Liver (tissue), 9 donors: Measurements from ENCODE around the gene CDKN2C. TPM values are rescaled to one million over a fixed set of nuclear protein-coding genes. Genes with fewer than 3 reads are reported as not detected.
A peak's percentile ranks its signal among the peaks of the same experiment; 100 is the strongest.

ENCODE experiments used
- DNase-seq: peaks from one replicate; pipeline ENCODE4 v3.0.0-alpha.2; 2017; ENCODE audit warnings: low spot score
- H3K27ac ChIP-seq, 2 donors: one replicate each; pipeline ENCODE4 v1.7.0; 2013; ENCODE audit warnings: inconsistent platforms in 2 of 2, low read length in 2 of 2, control low read depth in 1 of 2, low read depth in 1 of 2, mild to moderate bottlenecking in 1 of 2
- H3K27me3 ChIP-seq, 4 donors: one replicate each; pipeline versions ENCODE4 v1.6.1 to v1.7.0; 2013; ENCODE audit warnings: low read length in 3 of 4, inconsistent platforms in 1 of 4, mild to moderate bottlenecking in 1 of 4, moderate library complexity in 1 of 4; ENCODE audit not compliant: control insufficient read depth in 4 of 4, insufficient read depth in 4 of 4
- H3K36me3 ChIP-seq, 4 donors: one replicate each; pipeline versions ENCODE4 v1.6.1 to v1.7.0; 2013; ENCODE audit warnings: low read length in 3 of 4, mild to moderate bottlenecking in 3 of 4, low read depth in 1 of 4, moderate library complexity in 1 of 4; ENCODE audit not compliant: control insufficient read depth in 4 of 4, insufficient read depth in 3 of 4
- H3K4me1 ChIP-seq, 4 donors: one replicate each; pipeline versions ENCODE4 v1.6.1 to v1.7.0; 2013; ENCODE audit warnings: low read length in 3 of 4, mild to moderate bottlenecking in 3 of 4, moderate library complexity in 1 of 4; ENCODE audit not compliant: control insufficient read depth in 4 of 4, insufficient read depth in 4 of 4
- H3K4me3 ChIP-seq, 3 donors: one replicate each; pipeline versions ENCODE4 v1.6.1 to v1.7.0; 2013; ENCODE audit warnings: low read length in 3 of 3, control low read depth in 1 of 3, low read depth in 1 of 3, mild to moderate bottlenecking in 1 of 3
- H3K9ac ChIP-seq, 2 donors: one replicate each; pipeline ENCODE4 v1.7.0; 2013; ENCODE audit warnings: low read length in 2 of 2, mild to moderate bottlenecking in 2 of 2, moderate library complexity in 2 of 2, control low read depth in 1 of 2, low read depth in 1 of 2
- H3K9me3 ChIP-seq, 4 donors: one replicate each; pipeline versions ENCODE4 v1.6.1 to v1.7.0; 2013; ENCODE audit warnings: low read length in 3 of 4; ENCODE audit not compliant: control insufficient read depth in 4 of 4
- EGR1 ChIP-seq, 2 donors: IDR thresholded peaks; 2 replicates each; pipeline ENCODE4 v1.6.1; 2016 to 2018; ENCODE audit warnings: antibody characterized with exemption in 2 of 2, low read depth in 2 of 2
- FOXA1 ChIP-seq: IDR thresholded peaks from 2 replicates; pipeline ENCODE4 v1.6.1; 2016; ENCODE audit warnings: antibody characterized with exemption
- GABPA ChIP-seq, 2 donors: IDR thresholded peaks in 1 of 2; conservative IDR thresholded peaks in 1 of 2; 2 replicates each; pipeline ENCODE4 v1.6.1; 2016; ENCODE audit warnings: antibody characterized with exemption in 2 of 2, mild to moderate bottlenecking in 1 of 2, moderate library complexity in 1 of 2
- HNF4A ChIP-seq, 2 donors: conservative IDR thresholded peaks; 2 replicates each; pipeline ENCODE4 v1.6.1; 2016; ENCODE audit warnings: antibody characterized with exemption in 2 of 2, mild to moderate bottlenecking in 2 of 2
- HNF4G ChIP-seq: IDR thresholded peaks from 2 replicates; pipeline ENCODE4 v1.6.1; 2016; ENCODE audit warnings: antibody characterized with exemption
- NR2F2 ChIP-seq: IDR thresholded peaks from 2 replicates; pipeline ENCODE4 v1.6.1; 2016; ENCODE audit warnings: antibody characterized with exemption
- RXRA ChIP-seq, 2 donors: IDR thresholded peaks; 2 replicates each; pipeline ENCODE4 v1.6.1; 2017 to 2018; ENCODE audit warnings: antibody characterized with exemption in 2 of 2, mild to moderate bottlenecking in 1 of 2
- SP1 ChIP-seq: IDR thresholded peaks from 2 replicates; pipeline ENCODE4 v1.6.1; 2018; ENCODE audit warnings: antibody characterized with exemption, mild to moderate bottlenecking
- TAF1 ChIP-seq: conservative IDR thresholded peaks from 2 replicates; pipeline ENCODE4 v1.6.1; 2016; ENCODE audit warnings: antibody characterized with exemption, mild to moderate bottlenecking
- YY1 ChIP-seq: IDR thresholded peaks from 2 replicates; pipeline ENCODE4 v1.6.1; 2016; ENCODE audit warnings: antibody characterized with exemption, mild to moderate bottlenecking
- whole genome bisulfite sequencing: extraction: QIAGEN DNeasy Blood & Tissue Kit; methylation state at CpG from one replicate; pipeline ENCODE4 v1.1.7; 2013; 5-methylcytosine and 5-hydroxymethylcytosine counted together
- polyA plus RNA-seq, 2 donors: library from polyadenylated mRNA; stranded (reverse) in 1 of 2; unstranded in 1 of 2; fragments of 200-250 nt in 1 of 2; fragments of >200 nt in 1 of 2; fragmentation: Nextera tagmentation in 1 of 2; extraction: Ambion mirVana in 1 of 2; gene quantifications; one replicate each; pipeline versions ENCODE4 v1.2.1 to v1.2.3, GENCODE V29; 2013 to 2015
- total RNA-seq, 2 donors: library from RNA; depleted of rRNA; stranded (reverse); fragments of >200 nt; gene quantifications; one replicate each; pipeline ENCODE4 v1.2.3, GENCODE V29; 2014
- TF ChIP-seq, protein P1 (sequence below): IDR thresholded peaks from 2 replicates; pipeline ENCODE4 v1.6.1; 2016; ENCODE audit warnings: antibody characterized with exemption
- TF ChIP-seq, protein P2 (sequence below): IDR thresholded peaks from 2 replicates; pipeline ENCODE4 v1.6.1; 2016; ENCODE audit warnings: antibody characterized with exemption
- TF ChIP-seq, protein P3 (sequence below): IDR thresholded peaks from 2 replicates; pipeline ENCODE4 v1.6.1; 2016; ENCODE audit warnings: antibody characterized with exemption
- TF ChIP-seq, protein P4 (sequence below): fragments of 150-350 bp; IDR thresholded peaks from 2 replicates; pipeline ENCODE4 v1.5.1; 2017; ENCODE audit warnings: improper control_type of control experiment, low read depth, low read length; ENCODE audit not compliant: missing input control
- donor health status: healthy.
- donor health status: healthy.
- donor health status: healthy.
- donor health status: healthy.
- donor health status: healthy.

CDKN2C gene
- total and polyA plus RNA-seq, 4 donors, result 1.9 to 27.4 (median 4.2) TPM

DNA sequence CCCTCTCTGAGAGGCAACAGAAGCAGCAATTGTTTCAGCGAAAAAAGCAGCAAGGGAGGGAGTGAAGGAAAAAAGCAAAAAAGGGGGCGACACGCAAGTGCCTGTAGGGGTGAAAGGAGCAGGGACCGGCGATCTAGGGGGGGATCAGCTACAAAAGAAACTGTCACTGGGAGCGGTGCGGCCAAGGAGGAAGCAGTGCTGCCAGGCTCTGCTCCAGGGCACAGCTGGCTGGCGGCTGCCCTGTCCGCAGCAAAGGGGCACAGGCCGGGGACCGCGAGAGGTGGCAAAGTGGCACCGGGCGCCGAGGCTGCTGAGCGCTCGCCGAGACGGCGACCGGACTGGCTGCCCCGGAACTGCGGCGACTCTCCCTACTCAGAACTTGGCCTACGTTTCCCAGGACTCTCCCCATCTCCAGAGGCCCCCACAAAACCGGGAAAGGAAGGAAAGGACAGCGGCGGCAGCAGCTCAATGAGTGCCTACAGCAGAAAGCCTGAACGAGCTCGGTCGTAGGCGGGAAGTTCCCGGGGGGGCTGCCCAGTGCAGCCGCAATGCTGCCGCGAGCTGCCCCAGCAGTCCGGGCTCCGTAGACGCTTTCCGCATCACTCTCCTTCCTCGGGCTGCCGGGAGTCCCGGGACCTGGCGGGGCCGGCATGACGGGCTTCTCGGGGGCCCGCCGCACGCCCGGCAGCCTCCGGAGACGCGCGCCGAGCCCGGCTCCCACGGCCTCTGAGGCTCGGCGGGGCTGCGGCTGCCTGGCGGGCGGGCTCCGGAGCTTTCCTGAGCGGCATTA lies 1.0 kb upstream of the CDKN2C start:
- TF ChIP-seq, protein P1, sequence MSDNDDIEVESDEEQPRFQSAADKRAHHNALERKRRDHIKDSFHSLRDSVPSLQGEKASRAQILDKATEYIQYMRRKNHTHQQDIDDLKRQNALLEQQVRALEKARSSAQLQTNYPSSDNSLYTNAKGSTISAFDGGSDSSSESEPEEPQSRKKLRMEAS, result no peak
- peak in 1 of 2 donors; percentile 5 for TF ChIP-seq EGR1 (IDR thresholded peaks at IDR 0.05; ENCODE audit: low read depth in 2 of 2)
- Histone ChIP-seq H3K4me3 (peak overlapping the region; percentile 74 to 94 (median 84)), H3K9me3 (no peaks in the 10 kb centered on the region), H3K4me1 (peaks cover 2 to 18% (median 13%) of the 10 kb centered on the region in 4 donors), H3K9ac (peak overlapping the region; percentile 62 to 92), H3K27ac (peak overlapping the region; percentile 93 to 95), H3K27me3 (no peaks in the 10 kb centered on the region), H3K36me3 (no peaks in the 10 kb centered on the region)
- under 1% methylated on average over 65 of the region's 65 CpGs for WGBS
- DNase-seq, result peak; percentile 58

DNA sequence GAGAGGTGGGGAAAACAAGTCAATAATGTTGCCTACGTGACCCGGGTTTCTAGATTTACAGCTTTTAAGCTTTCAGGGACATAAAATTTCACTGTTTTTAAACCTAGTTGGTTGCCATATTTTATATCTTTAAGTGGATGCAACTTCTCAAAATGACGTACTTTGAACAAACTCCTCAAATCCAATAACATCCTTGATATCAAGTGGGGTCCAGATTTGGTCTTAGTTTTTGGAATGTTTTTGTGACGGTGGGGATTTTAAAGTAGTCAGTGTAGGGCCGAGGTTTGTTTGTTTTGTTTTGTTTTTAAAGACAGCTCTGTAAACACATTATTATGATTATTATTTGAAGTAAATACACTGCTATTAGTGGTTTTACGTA lies 453 bp downstream of the CDKN2C start:
- TF ChIP-seq HNF4G (no peak), TAF1 (no peak), EGR1 (IDR thresholded peaks at IDR 0.05; ENCODE audit: low read depth in 2 of 2) (no peak), HNF4A (conservative IDR thresholded peaks at IDR 0.05) (no peak), FOXA1 (no peak), GABPA (IDR thresholded peaks at IDR 0.05 in 1 of 2, conservative IDR thresholded peaks at IDR 0.05 in 1 of 2) (no peak), YY1 (no peak), SP1 (no peak)
- TF ChIP-seq, protein P2, sequence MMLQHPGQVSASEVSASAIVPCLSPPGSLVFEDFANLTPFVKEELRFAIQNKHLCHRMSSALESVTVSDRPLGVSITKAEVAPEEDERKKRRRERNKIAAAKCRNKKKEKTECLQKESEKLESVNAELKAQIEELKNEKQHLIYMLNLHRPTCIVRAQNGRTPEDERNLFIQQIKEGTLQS, result no peak
- TF ChIP-seq, protein P1, result no peak
- TF ChIP-seq, protein P3, sequence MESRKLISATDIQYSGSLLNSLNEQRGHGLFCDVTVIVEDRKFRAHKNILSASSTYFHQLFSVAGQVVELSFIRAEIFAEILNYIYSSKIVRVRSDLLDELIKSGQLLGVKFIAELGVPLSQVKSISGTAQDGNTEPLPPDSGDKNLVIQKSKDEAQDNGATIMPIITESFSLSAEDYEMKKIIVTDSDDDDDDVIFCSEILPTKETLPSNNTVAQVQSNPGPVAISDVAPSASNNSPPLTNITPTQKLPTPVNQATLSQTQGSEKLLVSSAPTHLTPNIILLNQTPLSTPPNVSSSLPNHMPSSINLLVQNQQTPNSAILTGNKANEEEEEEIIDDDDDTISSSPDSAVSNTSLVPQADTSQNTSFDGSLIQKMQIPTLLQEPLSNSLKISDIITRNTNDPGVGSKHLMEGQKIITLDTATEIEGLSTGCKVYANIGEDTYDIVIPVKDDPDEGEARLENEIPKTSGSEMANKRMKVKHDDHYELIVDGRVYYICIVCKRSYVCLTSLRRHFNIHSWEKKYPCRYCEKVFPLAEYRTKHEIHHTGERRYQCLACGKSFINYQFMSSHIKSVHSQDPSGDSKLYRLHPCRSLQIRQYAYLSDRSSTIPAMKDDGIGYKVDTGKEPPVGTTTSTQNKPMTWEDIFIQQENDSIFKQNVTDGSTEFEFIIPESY, result no peak
- no peaks in the 10 kb centered on the region for H3K9me3 ChIP-seq
- H3K27ac ChIP-seq, result peak overlapping the region; percentile 93 to 95
- H3K36me3 ChIP-seq, result no peaks in the 10 kb centered on the region
- H3K9ac ChIP-seq, result peak overlapping the region; percentile 81 to 88
- no peak for DNase-seq
- no peaks in the 10 kb centered on the region for H3K27me3 ChIP-seq
- H3K4me1 ChIP-seq, result peaks cover 2 to 18% (median 13%) of the 10 kb centered on the region in 4 donors
- H3K4me3 ChIP-seq, result peak overlapping the region; percentile 74 to 94 (median 84)
- WGBS, result 6% methylated on average over 6 of the region's 6 CpGs

DNA sequence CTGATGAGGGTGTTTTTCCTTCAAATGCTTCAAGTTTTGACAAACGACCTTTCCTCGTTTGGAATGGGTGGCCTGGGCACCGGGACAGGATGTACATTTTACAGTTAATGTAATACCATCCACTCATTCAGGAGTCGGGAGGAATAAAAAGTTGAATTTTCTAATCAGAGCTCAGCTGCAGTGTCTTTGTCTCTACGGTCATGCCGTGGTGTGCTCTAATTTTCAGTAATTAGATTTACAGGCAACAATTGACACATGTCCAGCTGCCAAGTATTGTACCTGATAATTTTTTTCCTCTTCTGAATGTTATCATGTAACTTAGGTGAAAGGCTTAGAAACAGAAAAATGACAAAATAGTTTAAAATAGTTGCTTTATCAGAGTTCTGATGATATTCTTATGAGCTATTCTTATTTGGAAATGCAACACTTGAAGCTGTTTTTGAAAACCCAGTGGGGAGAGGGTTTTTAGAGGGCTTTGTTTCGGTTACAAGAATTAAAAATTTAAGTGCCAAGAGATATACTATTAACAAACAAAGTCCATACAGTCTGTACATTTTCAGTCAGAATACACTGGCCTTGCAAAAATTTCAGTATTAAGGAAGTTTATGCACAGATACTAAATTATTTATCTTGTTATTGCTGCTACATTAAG lies 1.0 kb downstream of the CDKN2C start:
- TF ChIP-seq NR2F2 (no peak), RXRA (IDR thresholded peaks at IDR 0.05) (no peak), SP1 (no peak), FOXA1 (no peak), EGR1 (IDR thresholded peaks at IDR 0.05; ENCODE audit: low read depth in 2 of 2) (no peak), HNF4A (conservative IDR thresholded peaks at IDR 0.05) (no peak)
- TF ChIP-seq, protein P4, sequence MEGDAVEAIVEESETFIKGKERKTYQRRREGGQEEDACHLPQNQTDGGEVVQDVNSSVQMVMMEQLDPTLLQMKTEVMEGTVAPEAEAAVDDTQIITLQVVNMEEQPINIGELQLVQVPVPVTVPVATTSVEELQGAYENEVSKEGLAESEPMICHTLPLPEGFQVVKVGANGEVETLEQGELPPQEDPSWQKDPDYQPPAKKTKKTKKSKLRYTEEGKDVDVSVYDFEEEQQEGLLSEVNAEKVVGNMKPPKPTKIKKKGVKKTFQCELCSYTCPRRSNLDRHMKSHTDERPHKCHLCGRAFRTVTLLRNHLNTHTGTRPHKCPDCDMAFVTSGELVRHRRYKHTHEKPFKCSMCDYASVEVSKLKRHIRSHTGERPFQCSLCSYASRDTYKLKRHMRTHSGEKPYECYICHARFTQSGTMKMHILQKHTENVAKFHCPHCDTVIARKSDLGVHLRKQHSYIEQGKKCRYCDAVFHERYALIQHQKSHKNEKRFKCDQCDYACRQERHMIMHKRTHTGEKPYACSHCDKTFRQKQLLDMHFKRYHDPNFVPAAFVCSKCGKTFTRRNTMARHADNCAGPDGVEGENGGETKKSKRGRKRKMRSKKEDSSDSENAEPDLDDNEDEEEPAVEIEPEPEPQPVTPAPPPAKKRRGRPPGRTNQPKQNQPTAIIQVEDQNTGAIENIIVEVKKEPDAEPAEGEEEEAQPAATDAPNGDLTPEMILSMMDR, result no peak
- Histone ChIP-seq H3K9ac (peak overlapping the region; percentile 81 to 88), H3K27ac (no peak overlapping the region), H3K27me3 (no peaks in the 10 kb centered on the region), H3K36me3 (no peaks in the 10 kb centered on the region), H3K4me1 (peaks cover 2 to 19% (median 13%) of the 10 kb centered on the region in 4 donors), H3K9me3 (no peaks in the 10 kb centered on the region), H3K4me3 (peak overlapping the region in 1 of 3 donors; percentile 74)
- WGBS, result 33% methylated on average over 7 of the region's 7 CpGs
- DNase-seq, result no peak
